Ishikawa (cell line): Measurements from ENCODE around the gene PLA2G1B.
A peak's percentile ranks its signal among the peaks of the same experiment; 100 is the strongest.

ENCODE experiments used
- CEBPB ChIP-seq: IDR thresholded peaks from 2 replicates; pipeline ENCODE4 v1.6.1; 2012
- CREB1 ChIP-seq: IDR thresholded peaks from 2 replicates; pipeline ENCODE4 v1.6.1; 2012; ENCODE audit warnings: low read depth
- EGR1 ChIP-seq: IDR thresholded peaks from 2 replicates; pipeline ENCODE4 v1.6.1; 2012
- EP300 ChIP-seq: IDR thresholded peaks from 2 replicates; pipeline ENCODE4 v1.6.1; 2012; ENCODE audit warnings: borderline replicate concordance
- FOXM1 ChIP-seq: IDR thresholded peaks from 2 replicates; pipeline ENCODE4 v1.6.1; 2012; ENCODE audit warnings: low read depth, borderline replicate concordance
- NFIC ChIP-seq: IDR thresholded peaks from 2 replicates; pipeline ENCODE4 v1.6.1; 2012
- RAD21 ChIP-seq: IDR thresholded peaks from 2 replicates; pipeline ENCODE4 v1.6.1; 2012; ENCODE audit warnings: low read depth
- TAF1 ChIP-seq: IDR thresholded peaks from 2 replicates; pipeline ENCODE4 v1.6.1; 2012; ENCODE audit warnings: low read depth, mild to moderate bottlenecking
- TCF12 ChIP-seq: IDR thresholded peaks from 2 replicates; pipeline ENCODE4 v1.6.1; 2012; ENCODE audit warnings: low read depth
- TEAD4 ChIP-seq: IDR thresholded peaks from 2 replicates; pipeline ENCODE4 v1.6.1; 2012
- USF1 ChIP-seq: IDR thresholded peaks from 2 replicates; pipeline ENCODE4 v1.6.1; 2012
- YY1 ChIP-seq: IDR thresholded peaks from 2 replicates; pipeline ENCODE4 v1.6.1; 2012; ENCODE audit warnings: low read depth
- ZBTB7A ChIP-seq: IDR thresholded peaks from 2 replicates; pipeline ENCODE4 v1.6.1; 2012; ENCODE audit warnings: low read depth
- TF ChIP-seq, protein P1 (sequence below): IDR thresholded peaks from 2 replicates; pipeline ENCODE4 v1.6.1; 2012; ENCODE audit warnings: low read depth, mild to moderate bottlenecking
- TF ChIP-seq, protein P2 (sequence below): IDR thresholded peaks from 2 replicates; pipeline ENCODE4 v1.6.1; 2012

The PLA2G1B gene

GRCh38 chr12:120314220-120314619 lies 13.4 kb downstream of the PLA2G1B start:
- TF ChIP-seq RAD21: 0 out of 2 replicates have a peak, but pooled peaks have one; percentile 17
- TF ChIP-seq, protein P1, sequence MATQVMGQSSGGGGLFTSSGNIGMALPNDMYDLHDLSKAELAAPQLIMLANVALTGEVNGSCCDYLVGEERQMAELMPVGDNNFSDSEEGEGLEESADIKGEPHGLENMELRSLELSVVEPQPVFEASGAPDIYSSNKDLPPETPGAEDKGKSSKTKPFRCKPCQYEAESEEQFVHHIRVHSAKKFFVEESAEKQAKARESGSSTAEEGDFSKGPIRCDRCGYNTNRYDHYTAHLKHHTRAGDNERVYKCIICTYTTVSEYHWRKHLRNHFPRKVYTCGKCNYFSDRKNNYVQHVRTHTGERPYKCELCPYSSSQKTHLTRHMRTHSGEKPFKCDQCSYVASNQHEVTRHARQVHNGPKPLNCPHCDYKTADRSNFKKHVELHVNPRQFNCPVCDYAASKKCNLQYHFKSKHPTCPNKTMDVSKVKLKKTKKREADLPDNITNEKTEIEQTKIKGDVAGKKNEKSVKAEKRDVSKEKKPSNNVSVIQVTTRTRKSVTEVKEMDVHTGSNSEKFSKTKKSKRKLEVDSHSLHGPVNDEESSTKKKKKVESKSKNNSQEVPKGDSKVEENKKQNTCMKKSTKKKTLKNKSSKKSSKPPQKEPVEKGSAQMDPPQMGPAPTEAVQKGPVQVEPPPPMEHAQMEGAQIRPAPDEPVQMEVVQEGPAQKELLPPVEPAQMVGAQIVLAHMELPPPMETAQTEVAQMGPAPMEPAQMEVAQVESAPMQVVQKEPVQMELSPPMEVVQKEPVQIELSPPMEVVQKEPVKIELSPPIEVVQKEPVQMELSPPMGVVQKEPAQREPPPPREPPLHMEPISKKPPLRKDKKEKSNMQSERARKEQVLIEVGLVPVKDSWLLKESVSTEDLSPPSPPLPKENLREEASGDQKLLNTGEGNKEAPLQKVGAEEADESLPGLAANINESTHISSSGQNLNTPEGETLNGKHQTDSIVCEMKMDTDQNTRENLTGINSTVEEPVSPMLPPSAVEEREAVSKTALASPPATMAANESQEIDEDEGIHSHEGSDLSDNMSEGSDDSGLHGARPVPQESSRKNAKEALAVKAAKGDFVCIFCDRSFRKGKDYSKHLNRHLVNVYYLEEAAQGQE: no peak

DNA sequence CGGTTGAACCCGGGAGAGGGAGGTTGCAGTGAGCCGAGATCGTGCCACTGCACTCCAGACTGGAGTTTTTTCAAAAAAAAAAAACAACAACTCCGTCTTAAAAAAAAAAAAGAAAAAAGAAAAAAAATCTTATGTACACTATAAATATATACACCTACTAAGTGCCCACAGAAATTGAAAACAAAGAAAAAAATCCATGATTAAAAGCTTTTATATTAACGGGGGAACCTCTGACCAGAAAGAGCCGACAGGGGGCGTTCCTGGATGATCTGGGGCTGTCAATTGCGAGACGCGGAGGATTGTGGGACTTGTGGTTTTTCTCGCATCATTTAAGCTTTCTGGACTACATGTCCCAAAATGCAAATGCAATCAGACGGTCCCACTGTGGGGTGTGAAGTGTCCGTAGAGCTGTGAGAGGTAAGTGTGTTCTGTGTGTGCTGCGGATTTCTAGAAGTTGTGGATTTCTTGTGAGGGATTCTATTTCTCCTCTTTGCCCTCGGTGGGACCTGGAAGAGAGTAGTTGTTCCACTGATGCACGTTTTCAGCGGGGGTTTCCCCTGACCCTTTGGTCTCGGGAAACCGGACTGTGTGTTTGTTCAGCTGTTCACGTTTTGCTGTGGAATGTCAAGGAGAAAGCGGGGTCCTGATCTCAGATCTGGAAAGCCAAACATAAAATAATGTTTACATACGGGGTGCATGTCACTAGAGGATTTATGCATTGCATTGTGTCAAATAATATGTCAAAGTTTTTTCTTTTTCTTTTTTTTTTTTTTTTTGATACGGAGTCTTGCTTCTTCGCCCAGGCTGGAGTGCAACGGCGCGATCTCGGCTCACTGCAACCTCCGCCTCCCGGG lies 25.4 kb downstream of the PLA2G1B start, which contains the start of gene SIRT4:
TSS of gene SIRT4 (plus strand) at position 360 of the 854 bp plus-strand sequence. CDS start 1,241 bp downstream, outside the sequence.
- TF ChIP-seq RAD21: peak; percentile 35; the same call in 1 of the 2 replicates
- TF ChIP-seq FOXM1: peak; percentile 15; the same call in 1 of the 2 replicates
- TF ChIP-seq TCF12: 0 out of 2 replicates have a peak, but pooled peaks have one; percentile 34
- TF ChIP-seq YY1: no peak
- TF ChIP-seq TEAD4: peak; percentile 48
- TF ChIP-seq USF1: 0 out of 2 replicates have a peak, but pooled peaks have one; percentile 3
- TF ChIP-seq CEBPB: no peak
- no peak for TF ChIP-seq EP300
- 0 out of 2 replicates have a peak, but pooled peaks have one; percentile 24 for TF ChIP-seq CREB1

DNA sequence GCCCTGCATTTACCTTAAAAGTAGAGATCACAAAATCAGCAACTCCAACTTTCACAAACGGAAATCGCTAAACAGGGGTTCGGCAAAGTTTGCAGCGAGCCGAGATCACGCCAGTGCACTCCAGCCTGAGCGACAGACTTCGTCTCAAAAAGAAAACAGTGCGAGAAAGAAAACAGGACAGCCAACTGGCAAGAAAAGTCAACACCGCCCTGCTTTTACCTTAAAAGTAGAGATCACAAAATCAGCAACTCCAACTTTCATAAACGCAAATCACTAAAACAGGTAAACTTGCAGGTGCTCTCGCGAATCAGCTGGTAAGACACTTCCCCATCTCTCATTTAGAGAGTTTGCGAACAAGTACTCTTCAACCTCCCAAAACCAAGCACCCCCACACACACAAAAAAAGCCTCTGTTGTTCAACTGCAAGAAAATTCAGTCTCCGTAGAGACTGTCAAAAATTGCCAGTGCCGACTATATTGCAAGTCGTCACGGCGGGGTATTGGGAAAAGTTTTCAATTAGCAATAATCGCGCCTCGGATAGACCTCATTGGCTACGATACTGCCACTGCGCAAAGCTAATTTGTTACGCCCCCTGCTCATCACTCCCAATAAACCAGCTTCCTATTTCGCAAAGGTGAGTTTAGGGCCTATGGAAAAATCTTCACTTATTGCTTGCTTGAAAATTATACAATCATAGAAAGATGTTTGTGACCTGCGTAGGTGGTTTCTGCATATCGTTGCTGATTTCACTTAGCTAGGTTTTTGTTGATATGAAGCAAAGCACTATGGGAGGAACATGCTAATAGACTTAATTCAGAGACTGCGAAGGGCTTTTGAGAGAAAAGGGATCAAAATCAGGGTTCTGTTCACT lies 34.7 kb downstream of the PLA2G1B start, which contains the start of gene RNU4-1:
TSS of gene RNU4-1 (minus strand) at position 577 of the 871 bp plus-strand sequence.
- TF ChIP-seq YY1 (peak; percentile 60), CREB1 (no peak; the same call in 1 of the 2 replicates), EP300 (peak; percentile 76), FOXM1 (peak; percentile 77), USF1 (0 out of 2 replicates have a peak, but pooled peaks have one; percentile 2), RAD21 (peak; percentile 1; the same call in 1 of the 2 replicates), ZBTB7A (no peak), TCF12 (peak; percentile 86), TAF1 (peak; percentile 45; the same call in 1 of the 2 replicates), CEBPB (peak; percentile 68), EGR1 (peak; percentile 72; the same call in 1 of the 2 replicates), TEAD4 (peak; percentile 60; the same call in 1 of the 2 replicates), NFIC (peak; percentile 67; the same call in 1 of the 2 replicates)
- TF ChIP-seq, protein P2, sequence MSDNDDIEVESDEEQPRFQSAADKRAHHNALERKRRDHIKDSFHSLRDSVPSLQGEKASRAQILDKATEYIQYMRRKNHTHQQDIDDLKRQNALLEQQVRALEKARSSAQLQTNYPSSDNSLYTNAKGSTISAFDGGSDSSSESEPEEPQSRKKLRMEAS: peak; percentile 61
- TF ChIP-seq, protein P1: no peak

- TF ChIP-seq CEBPB (no peak), USF1 (0 out of 2 replicates have a peak, but pooled peaks have one; percentile 1)
These were observed 35.2 kb downstream of the PLA2G1B start for GRCh38 chr12:120292411-120292660.

GRCh38 chr12:120290609-120291305 lies 36.8 kb downstream of the PLA2G1B start:
- no peak for TF ChIP-seq EP300
